ENCODE measurements around the gene CCDC138.

GRCh38 chr2:108825254-108825653 lies 38.7 kb downstream of the CCDC138 start:
- no peak for TF ChIP-seq CTCF (IDR thresholded peaks at IDR 0.05)
- TF ChIP-seq POLR2A (IDR thresholded peaks at IDR 0.05), result no peak
